GM18519 (cell line): ENCODE results near the gene CACNA1D.

Experiments
- ATAC-seq: cut with Tn5 transposase; IDR thresholded peaks from one replicate; pipeline ENCODE4 v1.9.1; 2021; ENCODE audit warnings: mild to moderate bottlenecking, moderate library complexity; ENCODE audit not compliant: unreplicated experiment, low FRiP score

The CACNA1D gene

DNA sequence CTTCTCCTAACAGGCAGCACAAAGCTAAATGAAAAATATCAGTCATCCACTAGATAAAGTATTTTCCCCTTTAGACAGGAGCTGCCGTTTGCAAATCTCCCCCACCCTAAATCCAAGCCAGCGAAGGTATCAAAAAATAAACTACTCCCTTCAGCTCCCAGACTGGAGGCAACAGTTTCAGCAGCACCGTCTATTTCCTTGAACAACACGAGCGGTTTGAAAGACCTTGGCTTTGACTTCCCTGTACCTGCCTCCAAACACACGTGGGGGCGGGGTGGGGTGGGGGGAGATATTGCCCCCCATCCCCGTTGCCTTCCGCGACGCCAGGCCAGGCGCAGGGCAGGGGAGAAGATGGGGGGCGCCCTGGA, 832 bp upstream of the CACNA1D start:
- ATAC-seq, result no peak

- ATAC-seq, result no peak
Measured at GRCh38 chr3:53495146-53495519, 722 bp downstream of the CACNA1D start.

DNA sequence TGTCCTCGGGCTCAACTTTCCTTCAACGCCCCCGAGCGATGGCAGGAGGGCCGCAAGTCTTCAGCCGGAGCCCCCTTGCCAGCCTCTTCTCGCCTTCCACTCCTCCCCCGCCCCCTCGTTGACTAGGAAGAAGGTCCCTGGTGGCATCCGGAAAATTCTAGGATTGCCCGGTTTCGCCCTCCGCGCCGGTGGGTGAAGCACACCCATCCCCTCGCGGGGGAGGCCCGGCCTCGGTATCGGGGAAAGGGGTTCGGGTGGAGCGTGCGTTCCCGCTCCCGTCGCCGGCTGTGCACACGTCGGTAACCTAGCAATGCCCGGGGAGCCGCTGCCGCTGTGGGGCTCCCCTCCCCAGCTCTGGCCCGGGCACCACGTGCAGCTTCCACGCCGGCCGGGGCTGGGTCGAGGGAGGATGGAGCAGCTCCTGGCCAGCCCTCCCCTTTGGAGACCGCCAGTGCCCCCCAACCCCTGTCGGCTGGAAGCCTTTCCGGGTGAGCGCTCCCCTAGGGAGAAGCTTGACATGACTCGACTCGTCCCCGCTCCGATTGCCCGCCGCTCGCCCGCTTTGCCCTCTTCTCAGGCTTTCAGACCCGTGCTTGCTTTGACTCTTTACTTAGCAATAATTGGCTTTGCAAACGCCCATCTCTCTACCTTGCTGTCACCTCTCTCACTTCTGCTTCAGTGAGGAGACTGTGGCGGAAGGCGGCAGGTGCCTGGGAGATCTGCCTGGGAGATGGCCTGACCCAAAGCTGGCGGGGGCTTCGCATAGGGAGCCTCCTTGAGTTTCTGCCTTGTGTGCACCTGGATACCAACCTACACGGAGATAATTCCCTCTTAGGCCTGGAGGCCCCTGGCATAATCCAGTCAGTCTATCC, 1.3 kb downstream of the CACNA1D start:
- ATAC-seq, result no peak

GRCh38 chr3:53496392-53496670, 1.9 kb downstream of the CACNA1D start:
- ATAC-seq, result no peak

DNA sequence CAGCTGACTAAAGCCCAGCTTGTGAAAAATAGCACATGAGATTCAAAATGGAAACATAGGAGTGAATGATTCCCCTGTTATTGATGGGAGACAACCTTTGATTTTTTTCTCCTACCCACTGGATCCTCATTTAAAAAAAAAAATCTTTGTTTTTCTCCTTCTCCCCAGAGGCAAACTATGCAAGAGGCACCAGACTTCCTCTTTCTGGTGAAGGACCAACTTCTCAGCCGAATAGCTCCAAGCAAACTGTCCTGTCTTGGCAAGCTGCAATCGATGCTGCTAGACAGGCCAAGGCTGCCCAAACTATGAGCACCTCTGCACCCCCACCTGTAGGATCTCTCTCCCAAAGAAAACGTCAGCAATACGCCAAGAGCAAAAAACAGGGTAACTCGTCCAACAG, 2.6 kb downstream of the CACNA1D start:
- no peak for ATAC-seq

GRCh38 chr3:53498806-53499641, 4.6 kb downstream of the CACNA1D start:
- ATAC-seq, result no peak

- no peak for ATAC-seq
Measured at GRCh38 chr3:53500165-53500777, 5.9 kb downstream of the CACNA1D start.

DNA sequence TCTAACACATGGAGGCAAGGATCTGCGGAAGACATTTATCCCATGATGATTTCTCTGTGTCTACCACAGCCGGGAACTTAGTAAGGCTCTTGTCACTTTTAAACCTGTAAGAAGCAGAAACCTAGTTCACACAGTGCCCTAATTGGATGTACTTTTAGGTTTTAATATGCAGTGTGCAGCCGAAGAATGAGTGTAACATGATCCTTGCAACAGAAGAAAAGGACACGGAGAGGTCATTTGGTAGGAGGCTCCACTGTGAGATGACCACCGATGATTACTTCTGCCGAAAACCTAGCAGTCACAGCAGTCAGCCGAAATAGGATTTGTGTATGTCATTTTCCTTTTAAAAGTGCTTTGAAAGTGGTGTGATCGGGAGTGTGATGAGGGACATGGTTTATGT, 6.8 kb downstream of the CACNA1D start:
- ATAC-seq, result no peak

DNA sequence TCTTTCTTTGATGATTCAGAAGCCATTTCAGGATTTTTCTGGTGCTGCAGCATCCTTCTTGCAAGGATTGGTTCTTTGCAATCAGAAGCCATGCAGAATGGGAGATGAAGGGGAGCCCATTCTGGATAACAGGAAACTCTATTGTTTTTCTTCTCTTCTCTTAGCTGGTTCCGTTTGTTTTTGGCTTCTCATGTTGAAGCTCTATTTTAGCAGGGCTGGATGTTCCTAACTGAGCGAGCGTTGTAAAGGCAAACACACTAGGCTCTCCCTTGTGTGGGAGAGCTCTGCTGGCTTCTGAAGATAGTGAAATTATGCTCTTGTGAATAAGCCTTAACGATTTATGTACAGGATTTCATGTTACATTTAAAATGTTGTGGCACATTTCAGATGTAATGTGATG, 8.3 kb downstream of the CACNA1D start:
- ATAC-seq, result no peak

GRCh38 chr3:53503195-53503594, 8.8 kb downstream of the CACNA1D start:
- ATAC-seq, result no peak

DNA sequence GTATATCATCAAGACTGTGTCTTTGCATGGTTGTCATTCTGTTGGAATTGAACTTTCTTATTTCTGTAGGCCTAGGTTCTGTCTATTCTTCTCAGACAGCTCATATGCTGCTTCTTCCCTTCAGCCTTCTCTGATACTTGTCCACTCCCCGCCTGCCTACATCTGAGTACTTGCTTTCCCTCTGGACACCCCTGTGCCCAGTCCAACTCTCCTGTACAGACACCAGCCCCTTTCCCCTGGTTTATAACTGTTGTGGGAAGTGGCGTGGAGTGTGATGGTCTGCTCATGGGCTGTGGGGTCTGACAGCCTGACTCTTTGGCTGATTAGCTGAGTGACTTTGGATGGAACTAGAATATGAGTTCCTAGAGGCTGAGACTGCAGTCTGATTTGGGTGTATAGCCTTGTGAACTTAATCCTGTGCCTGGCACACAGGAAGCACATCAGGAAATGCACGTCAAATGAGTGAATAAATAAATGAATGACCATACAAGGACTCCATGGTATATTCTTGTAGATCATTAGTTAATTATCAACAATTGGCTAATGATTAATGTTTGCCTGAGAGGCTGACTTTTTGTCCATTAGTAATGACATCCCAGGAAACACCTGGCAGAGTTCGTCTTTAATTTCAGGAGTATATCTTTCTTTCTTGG, 11.8 kb downstream of the CACNA1D start:
- no peak for ATAC-seq

GRCh38 chr3:53506763-53507145, 12.3 kb downstream of the CACNA1D start:
- no peak for ATAC-seq

DNA sequence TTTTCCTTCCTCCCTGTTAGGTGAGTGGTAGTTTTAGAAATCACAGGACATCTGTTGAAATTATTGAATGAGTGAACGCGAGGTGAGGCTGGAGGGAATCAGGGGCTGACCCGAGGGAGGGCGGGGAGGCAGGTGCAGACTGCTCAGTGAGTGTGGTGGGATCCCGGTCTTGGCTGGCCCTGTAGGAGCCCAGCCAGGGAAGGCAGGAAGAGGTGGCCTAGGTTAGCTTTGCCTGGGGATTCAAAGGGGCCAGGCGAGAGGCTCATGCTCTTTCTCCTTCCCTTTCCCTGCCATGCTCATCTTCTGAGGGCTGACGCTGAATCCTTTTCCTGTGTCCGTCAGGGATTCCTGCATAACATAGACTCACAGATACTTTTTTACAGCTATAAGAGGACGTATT, 15.1 kb downstream of the CACNA1D start:
- no peak for ATAC-seq

DNA sequence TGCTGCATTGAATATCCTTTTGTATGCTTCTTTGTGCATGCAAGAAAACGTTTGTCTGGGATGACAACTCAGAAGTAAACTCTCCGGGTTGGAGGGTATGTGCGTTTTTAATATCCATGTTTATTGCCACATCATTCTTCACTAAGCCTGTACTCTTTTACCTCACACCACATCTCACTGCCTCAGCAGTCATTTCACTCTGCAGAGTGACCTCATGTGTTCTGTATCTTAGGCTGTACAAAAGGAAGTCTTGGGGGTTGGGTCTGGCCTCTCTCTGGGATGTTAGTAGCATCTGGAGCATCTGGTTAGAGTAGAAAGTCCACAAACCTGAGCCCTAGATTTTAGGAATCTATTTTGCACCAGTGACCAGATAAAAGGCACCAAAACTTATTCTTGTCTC, 16.1 kb downstream of the CACNA1D start:
- no peak for ATAC-seq

GRCh38 chr3:53511246-53511645, 16.8 kb downstream of the CACNA1D start:
- no peak for ATAC-seq

- ATAC-seq, result peak; percentile 77
Measured at GRCh38 chr3:53513556-53514190, 19.3 kb downstream of the CACNA1D start.

DNA sequence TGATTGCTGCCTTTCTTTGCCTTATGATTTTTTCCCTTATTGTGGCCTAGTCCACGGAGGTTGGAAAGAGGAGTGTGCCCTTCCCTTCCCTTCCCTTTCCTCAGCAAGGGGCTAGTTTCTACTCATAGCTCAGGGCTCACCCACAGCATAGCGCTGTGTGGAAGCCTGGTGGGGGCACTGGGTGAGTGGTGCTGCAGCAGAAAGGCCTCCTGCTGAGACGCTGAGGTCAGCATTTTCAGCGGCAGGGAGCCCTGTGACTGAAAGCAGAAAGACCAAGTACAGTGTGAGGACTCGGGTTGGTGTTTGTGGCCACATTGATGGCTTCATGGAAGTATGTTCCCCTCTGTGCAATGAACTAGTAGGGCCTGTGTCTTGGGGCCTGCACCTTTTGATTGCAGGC, 21.9 kb downstream of the CACNA1D start:
- ATAC-seq, result no peak

DNA sequence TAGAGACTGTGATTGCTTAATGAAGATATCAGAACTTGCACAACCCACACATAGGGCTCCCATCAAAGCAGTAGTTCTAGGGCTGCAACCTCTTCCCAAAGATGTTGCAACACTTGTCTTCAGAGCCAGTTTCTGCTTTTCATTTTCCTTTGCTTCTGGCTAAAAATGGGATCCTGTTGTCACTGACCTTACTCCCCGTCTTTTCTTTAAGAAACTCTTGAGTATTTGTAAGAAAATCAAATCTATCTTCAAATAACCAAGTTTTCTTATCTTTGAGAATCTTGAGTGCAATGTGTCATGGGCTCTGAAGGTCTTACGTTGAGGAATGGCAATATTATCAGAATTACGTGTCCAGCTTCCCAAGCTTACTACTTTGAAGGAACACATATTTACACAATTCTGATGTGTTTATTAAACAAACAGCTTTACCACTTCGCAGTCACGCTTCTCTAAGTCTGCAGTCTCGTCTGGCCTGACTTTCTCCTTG, 24.1 kb downstream of the CACNA1D start:
- no peak for ATAC-seq

GRCh38 chr3:53519065-53519709, 24.8 kb downstream of the CACNA1D start:
- no peak for ATAC-seq

DNA sequence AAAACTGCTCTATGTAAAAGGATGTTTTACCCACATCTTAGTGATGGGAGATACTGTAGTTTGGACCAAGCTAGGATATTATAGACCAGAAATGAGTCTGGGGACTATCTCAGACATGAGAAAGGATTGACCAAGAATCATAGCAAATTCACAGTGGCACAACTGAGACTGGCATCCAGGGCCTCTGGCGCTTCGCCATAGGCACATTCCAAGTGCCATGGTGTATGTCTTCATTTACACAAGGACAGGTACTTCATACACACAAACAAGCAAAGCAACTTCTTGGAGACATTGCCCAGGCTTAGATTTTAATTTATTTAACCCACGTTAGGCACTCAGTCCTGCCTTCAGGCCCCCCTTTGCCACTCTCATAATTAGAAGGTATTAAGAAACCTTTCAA, 28.9 kb downstream of the CACNA1D start:
- ATAC-seq, result no peak
